Loucy (cell line): ENCODE results near the gene PPFIA1.
"Not testable (repeated sequence)": the region's sequence is repeated elsewhere in the genome, so short reads cannot be mapped to it uniquely, and the experiment has no call there.

ENCODE experiments used
- H2AFZ ChIP-seq: fragments of 200-600 bp; sonication (generic); 2 replicates; pipeline ENCODE4 v1.6.0; 2016; ENCODE audit warnings: antibody characterized with exemption, mild to moderate bottlenecking, low read length, moderate library complexity
- H3F3A ChIP-seq: fragments of 200-600 bp; 2 replicates; pipeline ENCODE4 v1.6.0; 2016; ENCODE audit warnings: antibody characterized with exemption, low read depth, mild to moderate bottlenecking
- H3K27me3 ChIP-seq: fragments of 200-600 bp; sonication (generic); 2 replicates; pipeline ENCODE4 v1.6.1; 2014; ENCODE audit warnings: low read length, mild to moderate bottlenecking; ENCODE audit not compliant: insufficient read depth, poor library complexity, severe bottlenecking
- H3K36me3 ChIP-seq: fragments of 200-600 bp; sonication (generic); 2 replicates; pipeline ENCODE4 v1.6.1; 2016; ENCODE audit warnings: low read length; ENCODE audit not compliant: insufficient read depth
- H3K4me1 ChIP-seq: fragments of 200-600 bp; sonication (generic); 2 replicates; pipeline ENCODE4 v1.5.1; 2014; ENCODE audit warnings: low read length, mild to moderate bottlenecking; ENCODE audit not compliant: insufficient read depth, poor library complexity, severe bottlenecking
- H3K4me2 ChIP-seq: fragments of 200-600 bp; sonication (generic); 2 replicates; pipeline ENCODE4 v1.6.0; 2014; ENCODE audit warnings: antibody characterized with exemption, low read length, low read depth, mild to moderate bottlenecking; ENCODE audit not compliant: poor library complexity, severe bottlenecking
- H3K4me3 ChIP-seq: fragments of 200-600 bp; sonication (generic); 2 replicates; pipeline ENCODE4 v1.5.1; 2014; ENCODE audit warnings: low read length, mild to moderate bottlenecking, mixed read lengths; ENCODE audit not compliant: poor library complexity, severe bottlenecking
- H3K79me2 ChIP-seq: fragments of 200-600 bp; sonication (generic); 2 replicates; pipeline ENCODE4 v1.6.1; 2014; ENCODE audit warnings: low read length; ENCODE audit not compliant: insufficient read depth
- H3K9ac ChIP-seq: fragments of 200-600 bp; sonication (generic); 2 replicates; pipeline ENCODE4 v1.6.0; 2014; ENCODE audit warnings: mild to moderate bottlenecking, low read depth, low read length, moderate library complexity; ENCODE audit not compliant: poor library complexity, severe bottlenecking
- H3K9me2 ChIP-seq: fragments of 200-600 bp; sonication (generic); replicated peaks from 2 replicates; pipeline ENCODE4 v1.6.1; 2016; ENCODE audit warnings: low read depth, low read length, mixed read lengths
- H3K9me3 ChIP-seq: fragments of 200-600 bp; sonication (generic); 2 replicates; pipeline ENCODE4 v1.6.1; 2014; ENCODE audit warnings: mild to moderate bottlenecking, antibody characterized with exemption, low read length, low read depth; ENCODE audit not compliant: insufficient read depth
- H4K20me1 ChIP-seq: fragments of 200-600 bp; sonication (generic); 2 replicates; pipeline ENCODE4 v1.6.0; 2014; ENCODE audit warnings: antibody characterized with exemption, low read length, mild to moderate bottlenecking; ENCODE audit not compliant: insufficient read depth, poor library complexity, severe bottlenecking
- CTCF ChIP-seq: fragments of 200-600 bp; sonication (generic); conservative IDR thresholded peaks from 2 replicates; pipeline ENCODE4 v1.5.1; 2014; ENCODE audit warnings: mild to moderate bottlenecking, antibody characterized with exemption, low read length
- EZH2phosphoT487 ChIP-seq: fragments of 200-600 bp; IDR thresholded peaks from 2 replicates; pipeline ENCODE4 v1.6.1; 2018; ENCODE audit warnings: antibody characterized with exemption, mild to moderate bottlenecking, moderate library complexity, borderline replicate concordance

PPFIA1 gene

GRCh38 chr11:70387564-70387963 lies 117.1 kb downstream of the PPFIA1 start:
- Histone ChIP-seq H3K4me3 (no peak overlapping the region), H3K9me3 (no peaks in the 10 kb centered on the region), H2AFZ (no peak overlapping the region), H3F3A (no peaks in the 10 kb centered on the region), H4K20me1 (no peaks in the 10 kb centered on the region), H3K9me2 (no peaks in the 10 kb centered on the region), H3K36me3 (peaks cover 23% of the 10 kb centered on the region), H3K4me2 (no peak overlapping the region), H3K9ac (no peak overlapping the region), H3K79me2 (no peaks in the 10 kb centered on the region), H3K27me3 (no peaks in the 10 kb centered on the region), H3K4me1 (no peaks in the 10 kb centered on the region)
- TF ChIP-seq EZH2phosphoT487 (no peak), CTCF (no peak)

DNA sequence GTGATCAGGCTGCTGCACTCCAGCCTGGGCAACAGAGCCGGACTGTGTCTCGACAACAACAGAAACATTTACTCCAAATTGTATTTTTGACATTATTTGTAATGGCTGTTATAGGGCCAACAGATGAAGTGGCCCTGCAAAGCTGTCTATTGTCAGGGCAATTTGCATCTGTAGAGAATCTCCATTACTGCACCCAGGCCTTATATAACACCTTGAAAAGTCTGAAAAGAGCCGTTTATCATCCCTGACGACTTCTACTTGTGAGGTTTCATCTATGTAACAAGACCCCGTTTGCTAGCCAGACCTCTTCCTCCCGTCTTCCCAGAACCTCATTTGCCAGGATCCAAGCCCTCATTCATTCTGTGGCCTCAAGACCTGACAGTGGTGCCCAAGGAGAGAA lies 118.7 kb downstream of the PPFIA1 start:
- Histone ChIP-seq H3K4me2 (no peak overlapping the region), H3K9me3 (no peaks in the 10 kb centered on the region), H3F3A (no peaks in the 10 kb centered on the region), H3K9me2 (no peaks in the 10 kb centered on the region), H3K79me2 (no peaks in the 10 kb centered on the region), H3K27me3 (no peaks in the 10 kb centered on the region), H3K4me3 (no peak overlapping the region), H3K4me1 (no peaks in the 10 kb centered on the region), H3K9ac (no peak overlapping the region), H2AFZ (no peak overlapping the region), H4K20me1 (no peaks in the 10 kb centered on the region), H3K36me3 (peaks cover 8% of the 10 kb centered on the region)
- TF ChIP-seq EZH2phosphoT487, result no peak
- no peak for TF ChIP-seq CTCF

DNA sequence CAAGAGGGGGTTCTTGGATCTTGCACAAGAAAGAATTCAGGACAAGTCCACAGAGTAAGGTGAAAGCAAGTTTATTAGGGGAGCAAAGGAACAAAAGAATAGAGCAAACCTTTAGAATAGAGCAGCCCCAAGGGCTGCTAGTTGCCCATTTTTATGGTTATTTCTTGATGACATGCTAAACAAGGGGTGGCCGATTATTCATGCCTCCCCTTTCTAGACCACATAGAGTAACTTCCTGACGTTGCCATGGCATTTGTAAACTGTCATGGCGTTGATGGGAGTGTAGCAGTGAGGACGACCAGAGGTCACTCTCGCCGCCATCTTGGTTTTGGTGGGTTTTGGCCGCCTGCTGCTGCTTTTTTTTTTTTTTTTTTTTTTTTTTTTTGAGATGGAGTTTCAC lies 120.4 kb downstream of the PPFIA1 start:
- not testable (repeated sequence) for H3K79me2 ChIP-seq, H3K4me1 ChIP-seq

GRCh38 chr11:70394211-70394950 lies 123.9 kb downstream of the PPFIA1 start:
- Histone ChIP-seq H3K9ac (no peak overlapping the region), H3K27me3 (peaks cover 9% of the 10 kb centered on the region)
- TF ChIP-seq CTCF (no peak), EZH2phosphoT487 (no peak)

More for the DNA sequence above, 120.4 kb downstream of the PPFIA1 start:
- not testable (repeated sequence) for H4K20me1 ChIP-seq, H2AFZ ChIP-seq, H3K4me2 ChIP-seq, H3K27me3 ChIP-seq, H3K9ac ChIP-seq, H3K4me3 ChIP-seq, H3F3A ChIP-seq, H3K9me2 ChIP-seq, H3K36me3 ChIP-seq, H3K9me3 ChIP-seq

More at GRCh38 chr11:70394211-70394950, 123.9 kb downstream of the PPFIA1 start:
- Histone ChIP-seq H3K9me3 (no peaks in the 10 kb centered on the region), H4K20me1 (peaks cover 11% of the 10 kb centered on the region), H3K4me1 (peaks cover 14% of the 10 kb centered on the region), H3K9me2 (no peaks in the 10 kb centered on the region), H3K4me3 (no peak overlapping the region), H2AFZ (no peak overlapping the region), H3K36me3 (no peaks in the 10 kb centered on the region), H3K79me2 (no peaks in the 10 kb centered on the region), H3K4me2 (no peak overlapping the region), H3F3A (no peaks in the 10 kb centered on the region)
